ENCODE measurements around the gene ABCC8.

GRCh38 chr11:17387811-17388210 is 88.8 kb downstream of the ABCC8 start:
- no peak for TF ChIP-seq FOXP2 (optimal IDR thresholded peaks at IDR 0.05; ENCODE audit: control extremely low read depth, extremely low read length, insufficient read depth)
- TF ChIP-seq EZH2 (IDR thresholded peaks at IDR 0.05), result no peak
- TF ChIP-seq POLR2AphosphoS5 (IDR thresholded peaks at IDR 0.05; ENCODE audit: borderline replicate concordance, low read depth, low read length), result no peak

Measured in SK-N-MC (cell line).